A549 treated with CORT108297 at 1 μM for 4 hours (cell line): ENCODE results near the gene RBSN. TPM values are rescaled to one million over a fixed set of nuclear protein-coding genes. Genes with fewer than 3 reads are reported as not detected.

Experiments
- total RNA-seq: library from RNA; stranded (reverse); fragments of 200-300 nt; extraction: Qiagen RNA extraction; gene quantifications from 5 replicates; pipeline ENCODE4 v1.2.3, GENCODE V29; 2022

RBSN gene
- 8.7 to 11.2 TPM (median 10.0 TPM) in 5 replicates for total RNA-seq

DNA sequence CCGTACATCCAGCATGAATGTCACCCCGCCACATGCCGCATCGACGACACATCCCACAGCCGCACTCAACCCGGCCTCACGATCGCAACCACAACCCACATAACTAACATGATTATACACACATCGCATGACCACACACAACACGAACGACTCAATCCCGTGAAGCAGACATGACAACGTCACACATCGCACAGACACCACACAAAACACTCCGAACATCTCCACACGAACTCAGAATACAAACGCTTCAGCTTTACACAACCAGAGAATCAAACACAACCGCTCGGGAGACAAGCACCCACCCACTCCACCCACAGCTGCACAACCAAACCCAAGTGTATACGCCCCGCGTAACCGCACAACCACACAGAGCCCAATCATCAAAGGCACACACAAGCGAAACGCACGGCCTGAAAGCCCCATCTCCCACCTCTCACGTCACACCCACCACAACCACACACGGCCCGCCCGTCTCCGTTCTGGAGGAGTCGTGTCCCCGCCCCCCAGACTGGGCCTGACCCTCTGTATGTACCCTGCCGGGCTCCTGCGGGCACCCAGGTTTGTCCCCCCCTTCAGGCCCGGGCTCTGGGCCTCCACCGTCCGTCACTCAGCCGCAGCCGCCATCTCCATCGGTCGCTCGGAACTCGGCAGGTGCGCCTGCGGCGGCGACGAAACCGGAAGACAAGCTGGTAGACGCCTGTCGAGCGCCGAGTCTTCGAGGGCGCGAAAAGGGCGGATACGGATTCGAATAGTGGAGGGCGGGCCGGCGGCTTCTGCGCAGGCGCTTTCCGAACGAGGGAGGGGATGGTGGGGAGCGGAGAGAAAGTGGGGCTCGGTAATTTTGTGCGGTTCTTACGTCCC, at the start of gene RBSN:
RBSN (minus strand) TSS at position 646 of the 861 bp plus-strand sequence. CDS start 3,028 bp downstream, outside the sequence.

DNA sequence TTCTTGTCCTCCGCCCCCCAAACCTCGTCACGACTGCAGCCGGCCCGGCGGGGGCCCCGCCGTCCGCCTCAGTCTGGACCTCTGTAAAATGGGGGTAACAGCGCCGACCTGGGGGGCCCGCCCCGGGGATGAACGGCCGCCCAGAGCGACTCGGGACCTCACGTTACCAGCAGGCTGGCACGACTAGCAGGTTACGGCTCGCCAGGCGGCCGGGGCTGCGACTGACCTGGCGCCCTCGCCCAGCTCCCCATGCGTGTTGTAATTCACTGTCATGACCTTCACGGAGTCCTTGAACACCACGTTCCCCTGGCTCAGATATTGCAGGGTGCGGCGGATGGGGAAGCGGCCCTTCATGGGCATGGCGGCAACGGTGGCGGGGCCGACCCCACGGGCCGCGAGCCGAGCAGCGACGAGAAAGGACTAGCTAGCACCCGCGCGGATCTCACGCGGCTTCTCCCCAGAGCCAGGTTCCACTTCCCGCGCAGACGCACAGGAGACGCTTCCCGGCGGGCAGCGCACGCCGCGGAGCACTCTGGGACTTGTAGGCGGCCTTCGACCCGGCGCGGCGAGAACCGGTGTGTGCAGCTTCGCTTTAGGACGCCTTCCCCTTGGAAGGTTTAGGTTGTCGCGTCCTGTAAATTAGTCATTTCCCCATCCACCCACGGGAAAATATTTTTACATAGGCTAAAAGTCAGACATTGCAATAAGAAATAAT, 34.0 kb downstream of the RBSN start, which contains the start of gene MRPS25:
MRPS25 (minus strand) TSS at position 481 of the 715 bp plus-strand sequence; CDS start at position 360, 121 bp downstream.

Other genes with a start within 250 kb of the RBSN start
- gene NR2C2, start 151.6 kb downstream of the RBSN start, total RNA-seq, result 11.2 to 20.6 TPM (median 17.0 TPM) in 5 replicates
- 45.1 to 63.6 TPM (median 55.6 TPM) in 5 replicates for gene MRPS25, start 33.8 kb downstream of the RBSN start, total RNA-seq
- 18.7 to 29.0 TPM (median 21.2 TPM) in 5 replicates for gene CAPN7, start 107.1 kb upstream of the RBSN start, total RNA-seq
- 20.2 to 22.1 TPM (median 20.3 TPM) in 5 replicates for gene SH3BP5, start 233.4 kb upstream of the RBSN start, total RNA-seq